HG02938 (cell line): ENCODE measurements around the gene CA5B.
"Not testable (repeated sequence)": the region's sequence is repeated elsewhere in the genome, so short reads cannot be mapped to it uniquely, and the experiment has no call there.

Experiments used
- ATAC-seq: cut with Tn5 transposase; IDR thresholded peaks from one replicate; pipeline ENCODE4 v1.9.1; 2021; ENCODE audit warnings: mild to moderate bottlenecking, moderate library complexity; ENCODE audit not compliant: unreplicated experiment

The CA5B gene

DNA sequence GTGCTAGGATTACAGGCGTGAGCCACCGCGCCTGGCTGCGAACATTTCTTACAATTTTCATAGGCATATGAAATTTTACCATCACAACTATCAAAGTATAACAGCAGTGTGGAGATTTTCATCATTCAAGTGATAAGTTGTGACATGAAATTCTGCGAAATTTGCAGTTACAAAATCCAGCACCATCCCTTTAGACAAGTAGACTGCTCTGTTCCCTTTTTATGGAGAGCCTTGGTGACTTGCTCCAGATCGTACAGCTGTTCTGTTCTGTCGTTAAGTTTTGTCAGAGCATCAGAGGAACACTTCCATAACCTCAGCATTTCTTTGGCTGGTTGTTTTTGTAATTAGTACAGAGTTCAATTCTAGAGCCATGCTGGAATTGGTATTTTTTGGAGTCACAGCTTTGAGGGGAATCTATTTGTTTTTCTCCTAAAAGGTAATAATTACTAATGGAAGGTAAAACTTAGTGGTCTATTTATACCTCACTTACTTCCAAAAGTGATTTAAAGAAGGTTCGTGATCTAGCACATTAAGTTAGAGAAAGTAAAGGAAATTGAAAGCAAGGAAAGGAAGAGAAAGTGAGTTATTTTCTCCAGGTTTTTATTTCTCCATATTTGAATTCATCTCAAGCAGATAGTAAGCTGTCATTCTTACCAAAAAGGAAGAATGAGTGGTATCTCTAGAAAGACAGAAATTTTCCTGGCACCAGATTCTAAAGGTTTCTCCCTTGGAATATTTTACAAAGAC is 74.3 kb downstream of the CA5B start:
- ATAC-seq: no peak

DNA sequence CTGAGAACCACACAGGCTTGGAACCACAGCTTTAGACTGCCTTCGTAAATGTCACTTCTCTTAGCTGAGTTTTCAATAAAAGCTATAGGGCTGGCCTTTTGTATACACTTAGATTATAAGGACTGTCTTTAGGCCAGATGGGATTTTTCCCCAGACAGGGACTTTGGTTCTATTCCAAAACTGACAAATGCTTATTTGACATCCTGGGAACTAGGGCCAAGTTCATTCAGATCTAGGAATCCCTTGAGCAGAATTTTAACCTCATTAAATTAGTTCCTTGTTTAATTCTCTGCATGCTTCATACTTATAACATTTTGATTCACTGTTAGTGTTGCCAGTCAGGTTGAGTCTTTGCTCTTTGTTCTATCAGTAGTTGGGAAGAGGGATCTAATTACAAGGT is 75.3 kb downstream of the CA5B start:
- no peak for ATAC-seq

DNA sequence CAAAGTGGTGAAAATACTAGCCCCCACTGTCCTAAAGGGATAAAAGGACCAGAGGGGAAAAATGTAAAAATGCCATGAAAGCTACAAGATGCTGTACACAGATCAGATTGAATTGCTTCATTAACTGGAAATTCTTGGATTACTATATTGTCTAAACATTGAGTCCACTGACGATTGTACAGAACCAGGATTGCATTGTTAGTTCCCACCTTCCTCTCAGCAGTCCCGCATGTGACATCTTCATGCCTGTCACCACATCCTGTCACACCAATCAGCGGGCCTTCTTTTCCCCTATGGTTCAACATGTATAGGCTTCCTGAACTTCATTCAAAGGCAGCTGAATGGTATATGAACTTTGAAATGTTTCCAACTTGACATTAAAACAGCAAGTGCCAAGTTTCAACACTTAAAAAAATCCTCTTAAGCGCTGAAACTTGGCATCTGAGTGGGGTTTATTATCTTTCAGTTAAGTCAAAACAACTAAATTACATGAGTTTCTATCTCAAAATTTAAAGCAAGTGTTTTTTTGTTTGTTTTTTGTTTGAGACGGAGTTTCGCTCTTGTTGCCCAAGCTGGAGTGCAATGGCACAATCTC is 76.8 kb downstream of the CA5B start:
- ATAC-seq: no peak

DNA sequence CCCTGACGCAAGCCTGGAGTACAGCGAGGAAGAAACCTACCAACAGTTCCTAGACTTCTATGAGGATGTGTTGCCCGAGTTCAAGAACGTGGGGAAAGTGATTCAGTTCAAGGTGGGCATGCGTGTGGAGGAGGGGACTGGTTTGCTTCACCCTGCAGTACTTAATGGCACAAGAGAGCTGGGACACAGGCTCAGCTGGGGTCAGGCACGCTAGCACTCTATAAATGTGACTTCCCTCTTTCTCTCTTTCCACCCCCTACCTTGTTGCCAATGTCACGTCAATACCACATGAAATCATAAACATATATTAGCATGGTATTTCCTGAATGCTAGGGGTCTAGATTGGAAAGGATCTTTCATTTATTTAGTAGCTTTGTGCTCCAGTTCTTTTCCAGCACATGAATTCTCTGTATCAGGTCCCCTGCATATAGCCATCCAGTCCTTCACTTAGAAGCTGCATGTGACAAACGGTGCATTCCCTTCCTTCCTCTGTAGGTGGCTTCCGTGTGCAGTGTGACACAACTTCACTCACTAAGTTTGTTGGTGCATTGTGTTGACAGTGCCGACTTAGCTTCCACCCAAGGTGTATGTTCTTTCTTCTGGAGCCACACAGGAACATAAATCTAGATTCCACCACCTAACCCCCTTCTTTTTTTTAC is 77.8 kb downstream of the CA5B start:
- peak; percentile 62 for ATAC-seq

DNA sequence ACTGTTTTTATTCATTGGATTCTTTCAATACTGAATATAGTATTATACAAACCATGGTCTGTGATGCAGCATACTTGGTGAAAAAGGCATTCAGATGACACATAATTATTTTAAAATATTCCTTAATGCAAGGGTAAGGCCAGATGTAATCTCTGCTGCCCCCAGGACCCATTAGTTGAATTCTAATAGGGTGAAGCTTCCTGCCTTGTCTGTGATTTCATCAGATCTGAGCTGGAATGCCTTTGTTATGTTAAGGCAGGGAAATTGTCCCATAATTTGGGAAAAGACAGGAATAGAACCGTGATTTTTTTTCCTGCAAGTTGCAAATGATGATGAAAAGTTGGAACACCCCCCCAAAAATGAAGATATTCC is 78.4 kb downstream of the CA5B start:
- no peak for ATAC-seq

DNA sequence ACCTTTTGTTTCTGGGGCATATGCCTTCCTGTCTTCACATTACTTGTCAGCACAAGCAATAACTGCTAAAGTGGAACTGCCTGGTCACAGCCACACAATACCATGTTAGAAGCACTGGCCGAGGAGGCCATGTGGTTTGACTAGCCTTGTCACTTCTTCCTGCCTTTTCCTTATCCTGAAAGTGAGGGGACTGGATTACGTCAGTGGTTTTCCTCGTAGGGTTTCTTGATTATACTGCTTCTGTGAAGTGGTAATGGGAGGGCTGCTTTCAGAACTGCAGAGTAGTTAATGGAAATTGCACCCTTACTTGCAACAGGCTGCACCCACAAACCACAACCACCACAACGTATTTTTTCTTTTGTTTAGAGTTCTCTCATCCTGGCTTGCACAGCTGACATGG is 78.8 kb downstream of the CA5B start:
- no peak for ATAC-seq

DNA sequence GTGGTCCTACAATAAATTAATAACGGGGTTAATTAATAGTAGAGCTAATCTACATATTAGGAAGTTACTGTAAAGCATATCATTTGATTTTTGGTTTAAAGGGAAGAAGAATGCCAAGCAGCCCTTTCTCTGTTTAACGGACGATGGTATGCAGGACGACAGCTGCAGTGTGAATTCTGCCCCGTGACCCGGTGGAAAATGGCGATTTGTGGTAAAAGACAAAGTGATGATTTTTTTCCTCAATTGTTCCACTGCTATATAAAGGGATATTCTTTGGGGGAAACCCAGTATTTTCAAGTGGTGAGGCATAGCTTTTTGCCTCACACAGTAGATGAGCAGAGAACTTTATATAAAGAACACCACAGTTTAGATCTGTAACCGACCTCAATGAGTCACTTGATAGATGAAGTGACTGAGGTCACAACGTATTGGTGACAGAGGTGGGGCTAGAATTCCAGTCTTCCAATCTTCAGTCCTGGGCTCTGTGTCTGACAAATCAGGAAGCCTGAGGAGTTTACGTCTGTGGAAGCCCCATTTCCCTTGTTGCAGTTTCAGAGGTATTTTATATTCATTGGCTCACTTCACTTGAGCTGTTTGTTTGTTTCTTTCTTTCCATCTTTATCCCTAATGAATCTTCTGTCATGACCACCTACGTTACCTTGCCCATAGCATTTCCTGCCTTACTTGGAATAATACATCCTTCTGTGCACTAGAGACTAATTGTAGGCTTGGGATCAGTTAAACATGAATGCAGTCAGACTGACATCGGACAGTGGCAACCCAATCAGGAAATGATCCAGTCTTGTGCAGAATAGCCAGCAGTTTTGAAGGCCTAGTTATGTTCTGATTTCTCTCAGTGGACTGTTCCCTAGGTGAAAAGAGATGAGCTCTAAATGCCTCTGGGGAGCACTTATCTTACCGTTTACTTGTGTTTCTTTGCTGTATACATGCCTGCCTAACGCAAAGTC is 82.3 kb downstream of the CA5B start:
- ATAC-seq: no peak

DNA sequence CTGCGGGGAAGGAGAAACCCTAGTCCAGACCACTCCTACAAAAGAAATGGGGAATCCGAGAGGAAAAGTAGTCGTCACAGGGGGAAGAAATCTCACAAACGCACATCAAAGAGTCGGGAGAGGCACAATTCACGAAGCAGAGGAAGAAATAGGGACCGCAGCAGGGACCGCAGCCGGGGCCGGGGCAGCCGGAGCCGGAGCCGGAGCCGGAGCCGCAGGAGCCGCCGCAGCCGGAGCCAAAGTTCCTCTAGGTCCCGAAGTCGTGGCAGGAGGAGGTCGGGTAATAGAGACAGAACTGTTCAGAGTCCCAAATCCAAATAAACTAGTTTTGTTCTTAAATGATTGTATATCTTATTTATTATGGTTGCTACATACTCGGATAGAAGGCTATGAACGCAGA is 84.9 kb downstream of the CA5B start:
- ATAC-seq: no peak

DNA sequence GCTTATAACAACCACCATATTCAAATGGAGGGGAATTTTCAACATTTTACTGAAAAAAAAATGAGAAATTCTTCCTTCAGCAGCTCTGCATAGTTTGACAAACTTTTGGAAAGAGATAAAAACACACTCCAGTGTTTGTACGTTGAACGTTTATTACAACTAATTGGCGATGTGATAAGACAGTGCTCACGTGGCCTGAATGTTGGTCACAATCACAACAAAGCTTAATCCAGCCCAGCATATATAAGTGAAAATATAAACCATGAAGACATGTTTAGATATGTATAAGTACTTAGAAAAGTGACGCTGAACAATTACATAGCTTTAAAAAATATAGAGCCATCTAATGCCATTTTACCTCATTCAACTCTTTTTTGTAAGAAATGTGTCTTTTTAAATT is 87.9 kb downstream of the CA5B start:
- ATAC-seq: no peak

DNA sequence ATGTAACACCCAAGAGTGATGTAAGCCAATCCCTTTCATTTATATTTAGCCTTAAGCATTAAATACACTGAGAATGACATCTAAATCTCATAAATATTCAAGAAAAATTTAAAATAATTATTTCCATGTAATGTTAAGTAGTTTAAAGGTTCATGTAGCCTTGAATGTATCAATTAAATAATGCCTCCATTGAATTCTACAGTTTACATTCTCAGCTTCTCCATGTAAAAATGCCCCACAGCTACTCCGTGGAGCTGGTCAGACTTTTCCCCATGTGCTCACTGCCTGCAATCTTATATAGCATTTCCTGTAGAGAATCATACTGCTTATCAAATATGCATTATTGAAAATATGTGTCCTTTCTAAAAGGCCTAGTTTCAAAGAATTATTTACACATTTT is 91.1 kb downstream of the CA5B start:
- no peak for ATAC-seq

DNA sequence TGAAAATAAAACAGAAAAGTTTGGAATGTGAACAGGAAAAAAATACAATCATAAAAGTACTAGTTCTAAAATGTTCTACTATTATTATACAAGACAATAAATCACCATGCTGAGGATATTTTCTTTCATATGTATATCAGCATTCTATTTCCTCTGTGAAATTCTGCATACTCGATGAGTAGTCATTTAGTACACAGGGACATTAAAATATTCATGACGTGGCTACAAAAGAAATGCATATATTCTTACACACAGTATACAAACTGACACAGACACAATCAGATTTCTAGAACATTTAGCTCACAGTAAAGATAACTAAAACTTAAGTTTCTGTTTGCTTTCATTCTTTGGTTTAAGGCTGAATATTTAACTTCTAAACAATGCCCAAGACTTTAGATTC is 93.3 kb downstream of the CA5B start:
- ATAC-seq: not testable (repeated sequence)

DNA sequence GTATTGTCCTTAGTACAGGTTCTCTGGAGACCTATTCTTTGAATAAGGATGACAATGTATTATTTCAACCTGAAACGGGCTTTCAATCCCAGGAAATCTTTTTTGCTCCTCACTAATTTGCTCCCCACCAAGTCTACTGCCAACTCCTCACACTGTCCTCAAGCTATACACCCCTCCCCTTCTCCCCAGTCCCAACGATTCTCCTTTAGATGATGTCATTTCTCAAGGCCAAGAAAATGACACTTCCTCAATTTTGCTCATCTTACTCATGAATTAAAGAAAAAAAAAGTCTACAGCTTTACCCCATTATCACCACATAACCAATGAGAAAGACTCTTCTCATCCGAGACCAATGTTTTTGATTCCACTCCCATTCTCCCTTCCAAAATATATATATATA is 96.0 kb downstream of the CA5B start:
- no peak for ATAC-seq

DNA sequence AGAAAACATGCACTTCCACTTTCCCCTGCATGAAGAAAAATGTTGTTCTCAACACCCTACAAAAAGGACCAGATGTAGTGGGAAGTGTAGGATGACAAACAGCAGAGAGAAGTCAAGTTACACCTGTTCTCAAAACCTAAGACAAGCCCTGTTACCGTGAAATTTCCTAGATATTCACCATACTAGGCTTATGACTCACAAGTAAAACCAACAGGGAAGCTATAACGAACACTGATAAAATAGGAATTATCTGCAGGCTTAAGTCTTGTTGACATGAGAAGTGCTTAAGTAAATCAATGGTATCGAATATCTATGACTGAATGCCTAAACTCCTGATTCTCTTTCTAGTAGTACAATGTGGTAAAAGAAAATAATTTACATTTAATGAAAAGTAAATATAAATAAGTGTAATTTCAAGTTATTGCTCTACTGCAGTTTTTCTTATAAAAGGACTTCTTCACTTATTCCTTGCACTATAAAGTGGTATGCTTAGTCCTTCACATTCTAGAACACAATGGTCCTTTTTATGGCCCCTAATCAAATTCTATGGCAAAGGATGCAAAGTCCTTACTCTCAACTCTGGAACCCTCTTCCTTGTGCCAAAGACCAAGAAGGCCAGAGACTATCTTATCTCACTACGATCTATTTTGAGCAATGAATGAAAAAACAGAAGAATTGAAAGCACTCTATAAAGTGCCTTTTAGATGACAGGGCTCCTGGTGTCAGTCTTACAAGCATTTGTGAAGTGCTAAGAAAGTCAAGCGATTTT is 96.9 kb downstream of the CA5B start:
- ATAC-seq: no peak
